ENCODE measurements around the gene STAG2.
"Not testable (repeated sequence)": the region's sequence is repeated elsewhere in the genome, so short reads cannot be mapped to it uniquely, and the experiment has no call there.

Gene STAG2

DNA sequence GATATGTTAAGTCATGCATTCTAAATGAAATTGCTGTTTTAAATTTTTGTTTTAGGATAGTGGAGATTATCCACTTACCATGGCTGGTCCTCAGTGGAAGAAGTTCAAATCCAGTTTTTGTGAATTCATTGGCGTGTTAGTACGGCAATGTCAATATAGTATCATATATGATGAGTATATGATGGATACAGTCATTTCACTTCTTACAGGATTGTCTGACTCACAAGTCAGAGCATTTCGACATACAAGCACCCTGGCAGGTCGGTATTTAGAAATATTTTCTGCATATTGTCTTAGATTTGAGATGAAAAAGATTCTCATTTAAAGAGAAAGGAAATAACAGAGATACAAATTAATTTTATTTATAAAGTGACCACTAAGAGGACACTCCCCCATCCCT lies 83.6 kb downstream of the STAG2 start:
- DNase-seq, result no peak

DNA sequence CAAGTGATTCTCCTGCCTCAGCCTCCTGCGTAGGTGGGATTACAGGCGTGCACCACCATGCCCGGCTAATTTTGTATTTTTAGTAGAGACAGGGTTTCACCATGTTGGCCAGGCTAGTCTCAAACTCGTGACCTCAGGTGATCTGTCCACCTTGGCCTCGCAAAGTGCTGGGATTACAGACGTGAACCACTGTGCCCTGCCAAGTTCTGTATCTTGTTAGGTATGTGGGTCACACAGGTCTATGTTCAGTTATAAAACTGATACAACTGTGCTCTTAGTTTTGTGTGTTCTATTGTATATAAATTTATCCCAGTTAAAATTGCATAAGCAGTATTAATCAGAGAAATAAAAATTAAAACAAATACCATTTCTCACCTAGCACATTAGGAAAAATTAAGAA lies 122.9 kb downstream of the STAG2 start:
- not testable (repeated sequence) for DNase-seq

DNA sequence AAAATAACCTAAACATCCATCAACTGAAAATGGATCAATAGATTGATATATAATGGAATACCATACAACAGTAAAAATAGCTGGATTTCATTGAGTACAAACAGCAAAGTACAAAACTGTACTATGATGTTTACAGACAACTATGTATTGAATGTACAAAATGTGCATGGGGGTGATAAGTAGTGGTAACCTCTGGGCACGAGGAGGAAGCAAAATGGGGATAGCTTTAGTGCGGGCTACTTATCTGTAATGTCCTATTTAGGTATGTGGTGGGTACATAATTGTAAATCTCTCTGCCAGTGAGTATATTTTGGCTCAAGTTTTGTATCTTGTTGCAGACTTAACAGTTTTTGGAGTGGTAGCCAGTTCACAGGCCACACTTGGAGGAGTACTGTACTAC lies 123.6 kb downstream of the STAG2 start:
- DNase-seq, result no peak

DNA sequence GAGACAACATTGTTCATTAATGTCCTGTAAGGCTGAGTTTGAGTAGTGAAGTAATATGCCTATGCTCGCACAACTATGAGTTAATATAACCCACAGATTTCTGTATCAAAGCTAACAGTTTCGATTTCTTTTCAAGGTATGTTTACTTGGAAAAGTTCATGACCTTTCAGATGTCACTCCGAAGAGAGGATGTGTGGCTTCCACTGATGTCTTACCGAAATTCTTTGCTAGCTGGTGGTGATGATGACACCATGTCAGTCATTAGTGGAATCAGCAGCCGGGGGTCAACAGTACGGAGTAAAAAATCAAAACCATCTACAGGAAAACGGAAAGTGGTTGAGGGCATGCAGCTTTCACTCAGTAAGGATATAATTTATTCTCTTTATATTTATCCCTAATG lies 124.9 kb downstream of the STAG2 start:
- no peak for DNase-seq

DNA sequence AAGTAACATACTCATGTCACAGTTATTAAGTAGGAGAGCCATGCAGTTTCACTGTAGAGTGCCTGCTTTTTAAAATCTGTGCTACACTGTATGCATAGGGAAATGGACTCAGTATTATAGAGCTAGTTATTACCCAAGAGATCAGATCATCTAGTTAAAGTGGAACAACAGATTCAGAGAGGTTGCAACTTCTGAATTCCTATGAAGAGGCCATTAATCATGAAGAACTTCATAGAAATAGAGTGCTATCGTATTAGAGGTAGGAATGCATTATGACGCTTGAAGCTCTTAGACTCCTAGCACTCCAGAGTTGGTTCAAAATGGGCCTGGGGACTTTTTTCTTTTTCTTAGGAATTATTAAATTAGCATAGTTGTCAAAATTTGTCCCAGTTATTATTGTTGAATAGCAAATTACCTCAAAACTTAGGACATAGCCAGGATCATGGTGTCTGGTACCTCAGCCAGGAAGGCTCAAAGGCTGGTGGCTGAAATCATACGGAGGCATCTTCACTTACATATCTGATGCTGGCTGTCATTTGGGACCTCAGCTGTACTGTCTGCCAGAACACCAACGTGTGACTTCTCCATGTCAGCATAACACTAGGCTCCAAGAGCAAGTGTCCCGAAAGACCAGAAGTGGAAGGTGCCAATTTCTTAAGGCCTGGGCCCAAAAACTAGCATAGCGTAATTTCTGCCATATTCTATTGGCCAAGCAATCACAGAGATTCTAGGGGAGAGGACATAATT lies 125.7 kb downstream of the STAG2 start:
- no peak for DNase-seq

DNA sequence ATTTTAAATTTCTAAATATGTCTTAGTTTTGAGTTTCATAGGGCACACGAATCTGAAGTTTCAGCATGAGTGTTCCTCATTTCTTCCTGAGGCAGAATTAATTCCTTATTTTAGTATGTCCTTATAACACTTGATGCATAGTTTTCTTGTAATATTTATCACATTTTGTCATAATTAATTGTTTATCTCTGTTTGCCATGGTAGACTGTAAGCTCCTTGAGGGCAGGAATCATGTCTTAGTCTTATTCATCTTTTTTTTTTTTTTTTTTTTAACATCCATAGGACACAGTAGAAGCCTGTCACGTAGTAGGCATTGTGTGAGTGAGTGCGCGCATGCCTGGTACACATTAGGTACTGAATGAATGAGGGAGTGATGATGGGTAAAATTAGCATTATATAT lies 131.7 kb downstream of the STAG2 start:
- DNase-seq, result no peak

DNA sequence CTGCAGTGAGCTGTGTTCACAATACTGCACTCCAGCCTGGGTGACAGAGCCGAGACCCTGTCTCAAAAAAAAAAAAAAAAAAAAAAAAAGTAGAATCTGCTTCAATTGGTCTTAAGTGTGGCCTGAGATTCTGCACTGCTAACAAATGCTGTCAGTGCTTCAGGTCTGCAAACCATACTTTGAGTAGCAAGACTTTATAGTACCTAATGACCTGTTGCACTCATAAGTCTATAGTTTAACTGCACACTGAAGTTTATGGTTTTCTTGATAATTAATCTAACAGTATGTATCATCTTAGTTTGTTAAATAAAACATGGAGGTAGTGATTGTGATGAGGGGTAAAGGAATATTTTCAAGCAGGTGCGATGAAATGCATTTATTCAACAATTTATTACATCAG lies 135.6 kb downstream of the STAG2 start:
- DNase-seq, result no peak

DNA sequence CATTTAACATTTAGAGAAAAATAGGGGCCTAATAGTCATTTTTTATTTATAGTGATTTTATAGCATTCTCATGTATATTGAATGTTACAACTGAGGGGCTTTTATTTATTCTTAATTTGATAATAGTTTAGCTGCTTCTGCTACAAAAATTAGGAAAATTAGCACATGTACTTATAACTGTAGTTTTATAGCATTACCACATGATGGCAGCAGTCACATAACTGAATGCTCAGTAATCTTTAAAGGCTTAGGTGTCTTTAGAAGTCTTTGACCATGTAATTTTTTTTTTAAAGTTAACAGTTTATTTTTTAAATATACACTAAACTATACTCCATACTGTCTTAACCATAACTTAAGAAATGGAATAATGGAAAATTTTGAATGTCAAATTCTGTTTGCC lies 136.6 kb downstream of the STAG2 start:
- DNase-seq, result no peak

DNA sequence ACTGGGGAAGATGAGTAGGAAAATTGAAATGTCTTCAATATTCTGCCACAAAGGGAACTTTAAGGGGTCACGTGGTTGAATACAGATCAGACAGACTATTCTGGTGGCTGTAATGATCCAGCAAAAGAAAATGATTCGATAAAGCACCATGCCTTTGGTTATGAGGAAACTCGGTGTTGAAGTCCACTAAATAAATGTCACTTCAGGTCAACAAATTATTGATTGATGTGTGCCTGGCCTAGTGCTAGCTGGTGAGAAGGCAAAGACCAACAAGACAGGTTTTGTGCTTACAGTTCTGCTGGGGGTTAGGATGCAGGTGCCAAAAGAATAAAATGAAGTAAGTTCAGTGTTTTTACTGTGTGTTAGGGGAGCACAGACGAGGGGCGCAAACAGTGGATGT lies 142.5 kb downstream of the STAG2 start:
- no peak for DNase-seq

DNA sequence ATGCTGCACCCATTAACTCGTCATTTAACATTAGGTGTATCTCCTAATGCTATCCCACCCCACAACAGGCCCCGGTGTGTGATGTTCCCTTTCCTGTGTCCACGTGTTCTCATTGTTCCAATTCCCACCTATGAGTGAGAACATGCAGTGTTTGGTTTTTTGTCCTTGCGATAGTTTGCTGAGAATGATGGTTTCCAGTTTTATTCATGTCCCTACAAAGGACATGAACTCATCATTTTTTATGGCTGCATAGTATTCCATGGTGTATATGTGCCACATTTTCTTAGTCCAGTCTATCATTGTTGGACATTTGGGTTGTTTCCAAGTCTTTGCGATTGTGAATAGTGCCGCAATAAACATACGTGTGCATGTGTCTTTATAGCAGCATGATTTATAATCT lies 143.0 kb downstream of the STAG2 start:
- not testable (repeated sequence) for DNase-seq

DNA sequence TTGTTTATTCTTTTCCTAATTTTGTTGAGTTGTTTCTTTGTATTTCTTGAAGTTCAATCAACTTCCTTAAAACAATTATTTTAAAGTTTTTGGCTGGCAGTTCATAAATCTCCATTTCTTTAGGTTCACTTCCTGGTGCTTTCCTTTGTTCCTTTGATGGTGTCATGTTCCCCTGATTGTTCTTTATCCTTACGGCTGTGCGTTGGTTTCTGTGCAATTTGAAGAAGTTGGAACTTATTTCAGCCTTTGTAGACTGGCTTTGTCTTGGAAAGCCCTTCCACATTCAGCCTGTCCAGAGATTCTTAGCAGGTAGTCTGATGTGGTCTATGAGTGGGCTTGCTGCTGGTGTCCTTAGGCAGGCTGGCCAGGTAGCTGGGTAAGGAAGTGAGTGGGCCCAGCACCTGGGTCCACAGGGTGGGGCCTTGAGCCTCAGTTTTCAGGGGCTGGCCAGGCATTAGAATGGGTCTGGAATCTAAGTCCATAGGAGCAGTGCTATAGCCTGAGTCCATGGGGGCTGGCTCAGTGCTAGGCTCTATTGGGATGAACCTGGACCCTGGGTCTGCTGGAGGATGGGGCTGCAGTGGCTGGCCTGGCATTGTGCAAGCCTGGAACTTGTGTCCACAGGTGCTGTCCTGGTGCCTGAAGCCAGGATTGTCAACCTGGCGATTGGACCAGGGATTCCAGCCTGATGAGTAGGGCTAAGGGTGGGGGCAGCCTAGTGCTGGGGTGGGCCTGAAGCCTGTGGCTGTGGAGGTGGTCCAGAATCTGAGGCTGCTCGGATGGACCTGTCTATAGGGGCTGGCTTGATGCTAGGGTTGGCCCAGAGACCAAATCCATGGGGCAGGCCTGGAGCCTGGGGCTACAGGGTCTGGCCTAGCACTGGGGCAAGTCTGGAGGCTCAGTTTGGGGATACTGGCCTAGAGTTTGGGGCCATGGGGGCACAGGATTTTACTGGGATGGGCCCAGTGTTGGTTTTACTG lies 152.4 kb downstream of the STAG2 start:
- no peak for DNase-seq

DNA sequence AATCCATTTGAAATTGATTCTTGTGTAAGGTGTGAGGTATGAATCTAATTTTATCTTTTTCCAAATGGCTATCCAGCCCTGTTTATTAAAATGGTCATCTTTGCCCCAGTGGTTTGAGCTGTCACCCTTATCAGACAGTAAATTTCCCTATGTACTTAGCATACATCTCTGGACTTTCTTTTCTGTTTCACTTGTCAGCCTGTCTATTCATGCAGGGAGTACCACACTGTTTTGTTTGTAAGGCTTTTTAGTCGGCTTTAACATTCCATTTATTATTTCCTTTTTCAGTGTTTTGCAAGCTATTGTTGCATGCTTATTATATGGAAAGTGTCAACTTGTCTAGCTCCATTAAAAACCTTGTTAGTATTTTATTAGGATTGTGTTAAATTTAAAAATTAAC lies 155.8 kb downstream of the STAG2 start:
- DNase-seq, result no peak

DNA sequence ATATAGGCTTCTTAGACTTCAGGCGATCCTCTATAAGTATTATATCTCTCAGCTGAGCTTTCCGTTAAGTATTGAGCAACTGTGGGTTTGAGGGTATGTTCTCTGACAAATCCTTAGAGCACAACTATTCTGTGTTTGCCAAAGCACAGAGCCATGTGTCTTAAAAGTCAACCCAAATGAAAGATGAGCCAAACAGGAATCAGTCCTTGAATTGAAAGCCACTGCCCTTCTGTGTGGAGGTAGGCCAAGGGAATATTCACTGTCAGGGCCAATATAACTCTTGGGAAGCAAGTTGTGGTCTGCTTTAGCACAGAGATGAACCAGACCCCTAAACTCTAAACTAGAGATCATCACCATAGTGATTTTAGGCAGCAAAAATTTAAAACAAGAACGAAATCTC lies 164.0 kb downstream of the STAG2 start:
- DNase-seq, result no peak

DNA sequence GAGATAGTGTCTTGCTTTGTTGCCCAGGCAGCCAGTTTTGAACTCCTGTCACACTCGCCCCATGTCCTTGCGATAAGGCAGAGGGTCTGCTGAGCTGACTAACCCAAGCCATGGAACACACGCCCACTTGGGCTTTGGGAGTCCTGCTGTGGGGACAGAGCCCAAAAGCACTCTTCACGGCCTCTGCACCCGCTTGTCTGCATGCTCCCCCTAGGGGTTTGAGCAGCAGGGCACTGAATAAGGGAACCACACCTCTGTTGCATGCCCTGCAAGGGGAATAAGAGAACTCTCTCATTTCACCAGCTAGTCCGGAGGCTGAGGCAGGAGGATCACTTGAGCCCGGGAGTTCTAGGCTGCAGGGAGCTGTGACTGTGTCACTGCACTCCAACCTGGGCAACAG lies 166.0 kb downstream of the STAG2 start:
- DNase-seq, result no peak

DNA sequence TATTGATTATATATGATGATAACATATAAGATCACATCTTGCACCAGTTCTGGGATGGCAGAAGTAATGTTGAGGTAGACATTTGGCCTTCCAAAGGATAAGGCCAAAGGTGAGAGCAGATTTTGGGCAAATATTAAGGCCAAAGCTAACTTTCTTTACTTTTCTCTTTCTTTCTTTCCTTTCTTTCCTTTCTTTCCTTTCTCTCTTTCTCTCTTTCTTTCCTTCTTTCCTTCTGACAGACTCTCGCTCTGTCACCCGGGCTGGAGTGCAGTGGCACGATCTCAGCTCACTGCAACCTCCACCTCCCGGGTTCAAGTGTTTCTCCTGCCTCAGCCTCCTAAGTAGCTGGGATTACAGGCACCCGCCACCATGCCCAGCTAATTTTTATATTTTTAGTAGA lies 170.9 kb downstream of the STAG2 start:
- not testable (repeated sequence) for DNase-seq

DNA sequence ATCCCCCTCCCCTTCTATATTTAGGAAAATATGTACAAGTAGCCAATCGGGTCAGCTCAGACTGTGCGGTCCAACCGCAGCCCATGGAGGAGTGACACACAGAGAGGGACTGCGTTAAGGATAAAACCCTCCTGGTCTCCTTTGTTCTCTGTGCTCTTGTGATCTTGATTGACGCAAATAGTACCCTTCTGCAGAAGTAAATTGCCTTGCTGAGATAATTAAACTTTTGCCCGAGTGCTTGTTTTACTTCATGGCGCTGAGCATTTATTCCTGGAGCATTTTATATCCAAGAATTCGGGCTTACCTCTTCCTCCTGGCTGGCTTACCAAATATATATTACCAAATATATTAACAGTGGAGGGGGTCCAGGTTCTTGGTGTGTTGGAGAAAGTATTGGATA lies 184.2 kb downstream of the STAG2 start:
- DNase-seq, result no peak

DNA sequence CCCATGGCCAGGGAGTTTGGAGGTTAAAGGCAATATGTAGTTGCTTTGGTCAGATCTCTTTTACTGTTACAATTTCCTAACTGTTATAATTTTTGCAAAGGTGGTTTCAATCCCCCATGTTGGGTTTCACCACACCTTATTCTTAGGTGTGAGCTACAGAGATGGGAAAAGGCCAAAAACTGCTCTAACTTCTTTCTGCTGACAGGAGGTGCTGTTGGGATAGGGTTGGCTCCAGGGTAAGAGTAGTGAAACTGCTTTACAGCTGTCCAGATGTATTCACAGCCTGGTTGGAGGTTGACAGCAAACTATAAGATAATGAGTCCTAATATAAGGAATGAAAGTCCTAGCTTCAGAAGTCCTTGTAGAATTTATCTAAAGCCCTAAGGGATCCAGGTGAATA lies 189.7 kb downstream of the STAG2 start:
- no peak for DNase-seq
